NCI-H1417 (cell line): ENCODE measurements around the gene LPIN1.
"Not testable (repeated sequence)": the region's sequence is repeated elsewhere in the genome, so short reads cannot be mapped to it uniquely, and the experiment has no call there.

Experiments used
- DNase-seq, 3 experiments: peaks; one replicate each; lab custom pipeline; 2025; lab: John Stamatoyannopoulos, UW

LPIN1 gene

DNA sequence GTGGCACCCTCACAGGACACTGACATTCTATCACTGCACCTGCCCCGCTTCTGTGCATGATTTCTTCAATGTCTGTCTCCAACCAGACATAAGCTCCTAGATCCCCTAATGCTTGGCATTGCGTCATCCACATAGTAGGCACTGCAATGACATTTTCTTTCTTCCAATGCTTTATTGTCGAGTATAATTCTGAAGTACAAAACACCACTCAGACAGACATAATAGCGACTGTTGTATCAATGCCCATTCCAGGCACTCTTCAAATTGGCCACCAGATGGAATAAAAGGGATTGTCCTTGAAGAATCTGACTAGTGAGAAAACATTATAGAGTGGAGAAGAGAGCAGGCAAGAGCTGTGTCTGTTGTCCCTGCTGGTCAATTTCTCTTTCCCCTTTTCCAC is 89.0 kb downstream of the LPIN1 start:
- peak in 1 of 3 experiments; percentile 13 for DNase-seq

DNA sequence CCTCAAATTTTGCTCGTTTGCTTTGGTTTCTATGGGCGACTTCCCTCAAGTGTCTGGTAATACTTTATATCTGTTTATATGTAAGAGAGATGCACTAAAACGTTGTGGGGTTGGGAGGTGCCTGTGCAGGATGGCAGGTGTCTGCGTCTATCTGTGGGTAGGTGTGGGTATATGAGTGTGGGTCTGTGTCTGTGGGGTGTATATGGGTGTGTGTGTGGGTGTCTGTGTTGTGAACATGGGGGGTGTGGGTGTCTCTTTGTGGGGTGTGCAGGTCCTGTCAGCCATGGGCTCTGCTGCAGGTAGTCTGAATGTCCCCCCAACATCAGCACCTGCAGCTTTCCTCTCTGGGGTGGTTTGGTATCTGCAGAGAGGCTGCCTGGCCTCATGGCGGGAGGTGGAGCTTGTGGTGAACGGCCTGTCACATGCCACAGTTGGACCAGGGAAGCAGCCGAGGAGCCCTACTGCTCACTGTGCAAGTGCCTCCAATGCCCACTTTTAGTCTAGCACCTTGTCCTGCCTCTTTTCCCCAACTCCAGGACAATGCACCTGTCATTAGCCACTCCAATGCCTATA is 90.3 kb downstream of the LPIN1 start:
- no peak for DNase-seq

DNA sequence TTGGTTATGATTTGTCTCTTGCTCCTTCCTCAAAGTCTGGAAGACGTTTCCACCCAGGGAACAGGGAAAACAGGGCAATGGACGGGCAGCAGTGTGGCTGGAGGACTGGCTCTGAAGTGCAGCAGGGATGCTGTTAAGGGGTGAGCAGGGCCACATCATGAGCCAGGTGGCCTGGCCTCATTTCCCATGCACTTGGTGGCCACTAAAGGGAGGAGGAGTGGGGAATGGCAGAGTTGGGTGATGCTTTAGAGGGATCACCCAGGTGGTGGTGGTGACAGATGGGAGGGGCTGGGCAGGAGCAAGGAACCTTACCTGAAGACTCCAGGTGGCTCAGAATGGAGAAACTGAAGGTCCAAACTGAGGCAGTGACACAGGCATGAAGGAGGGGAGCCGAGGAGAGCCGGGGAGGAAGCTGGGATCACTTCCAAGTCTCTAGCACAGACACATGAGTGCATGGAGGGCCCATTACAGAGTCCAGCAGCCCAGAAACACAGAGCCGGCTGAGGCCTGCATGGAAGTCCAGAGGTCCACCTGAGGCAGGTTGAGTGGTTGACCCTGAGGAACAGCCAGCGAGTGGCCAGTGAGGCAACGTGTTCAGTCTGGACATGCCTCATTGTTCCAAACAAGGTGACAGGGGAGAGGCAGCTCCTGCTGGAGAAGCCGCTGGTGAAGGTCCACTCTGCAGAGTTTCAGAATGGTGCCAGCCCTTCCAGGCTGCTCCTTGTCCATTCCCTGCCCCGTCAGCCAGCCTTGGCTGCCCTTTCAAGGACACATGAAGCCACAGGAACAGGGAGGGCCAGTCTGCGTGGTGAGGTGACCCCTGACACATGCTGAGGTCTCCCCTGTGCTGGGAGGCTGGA is 91.7 kb downstream of the LPIN1 start:
- no peak for DNase-seq

DNA sequence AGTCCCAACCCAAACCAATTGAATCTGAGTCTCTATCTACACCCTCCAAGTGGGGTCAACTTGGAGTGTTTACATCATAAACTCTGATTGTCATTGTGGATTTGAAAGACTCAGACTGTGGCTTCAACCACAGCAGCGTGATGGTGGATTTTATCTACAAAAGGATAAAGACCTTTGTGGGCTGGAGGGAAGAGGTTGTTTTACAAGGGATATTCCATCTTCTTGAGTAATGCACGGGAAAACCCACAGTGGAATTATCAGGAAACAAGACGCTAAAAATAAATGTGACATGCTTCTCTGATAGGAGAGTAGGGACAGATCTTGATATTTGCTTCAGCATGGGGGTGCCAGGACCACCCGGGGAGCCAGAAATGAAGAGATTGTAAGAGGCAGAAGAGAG is 93.5 kb downstream of the LPIN1 start:
- peak in 1 of 3 experiments; percentile 23 for DNase-seq

DNA sequence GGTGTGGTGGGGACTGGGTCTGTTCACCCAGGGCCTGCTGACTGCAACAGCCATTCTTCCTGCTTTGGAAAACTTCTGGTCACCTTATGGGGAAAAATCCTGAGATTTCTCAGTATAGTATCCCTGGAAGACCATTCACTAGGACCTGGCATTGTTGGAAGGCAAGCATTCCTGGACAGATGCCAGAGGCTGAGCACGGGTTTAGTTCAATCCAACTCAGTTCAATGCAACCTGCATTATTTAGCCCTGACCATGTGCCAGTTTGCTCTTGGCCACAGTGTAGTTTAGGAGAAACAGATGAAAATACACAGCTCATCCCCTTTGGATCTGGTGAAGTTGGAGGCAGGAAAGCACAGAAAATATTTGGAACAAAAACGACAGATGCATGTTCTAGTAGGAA is 95.9 kb downstream of the LPIN1 start:
- DNase-seq, result no peak

DNA sequence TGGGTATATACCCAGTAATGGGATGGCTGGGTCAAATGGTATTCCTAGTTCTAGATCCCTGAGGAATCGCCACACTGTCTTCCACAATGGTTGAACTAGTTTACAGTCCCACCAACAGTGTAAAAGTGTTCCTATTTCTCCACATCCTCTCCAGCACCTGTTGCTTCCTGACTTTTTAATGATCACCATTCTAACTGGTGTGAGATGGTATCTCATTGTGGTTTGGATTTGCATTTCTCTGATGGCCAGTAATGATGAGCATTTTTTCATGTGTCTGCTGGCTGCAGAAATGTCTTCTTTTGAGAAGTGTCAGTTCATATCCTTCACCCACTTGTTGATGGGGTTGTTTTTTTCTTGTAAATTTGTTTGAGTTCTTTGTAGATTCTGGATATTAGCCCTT is 98.4 kb downstream of the LPIN1 start:
- not testable (repeated sequence) for DNase-seq

DNA sequence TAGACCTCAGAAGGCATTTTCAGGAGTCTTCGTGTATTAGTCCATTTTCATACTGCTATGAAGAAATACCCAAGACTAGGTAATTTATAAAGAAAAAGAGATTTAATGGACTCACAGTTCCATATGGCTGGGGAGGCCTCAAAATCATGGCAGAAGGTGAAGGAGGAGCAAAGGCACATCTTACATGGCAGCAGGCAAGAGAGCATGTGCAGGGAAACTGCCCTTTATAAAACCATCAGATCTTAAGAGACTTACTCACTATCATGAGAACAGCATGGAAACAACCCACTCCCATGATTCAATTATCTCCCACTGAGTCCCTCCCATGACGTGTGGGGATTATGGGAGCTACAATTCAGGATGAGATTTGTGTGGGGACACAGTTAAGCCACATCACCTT is 101.5 kb downstream of the LPIN1 start:
- not testable (repeated sequence) for DNase-seq

DNA sequence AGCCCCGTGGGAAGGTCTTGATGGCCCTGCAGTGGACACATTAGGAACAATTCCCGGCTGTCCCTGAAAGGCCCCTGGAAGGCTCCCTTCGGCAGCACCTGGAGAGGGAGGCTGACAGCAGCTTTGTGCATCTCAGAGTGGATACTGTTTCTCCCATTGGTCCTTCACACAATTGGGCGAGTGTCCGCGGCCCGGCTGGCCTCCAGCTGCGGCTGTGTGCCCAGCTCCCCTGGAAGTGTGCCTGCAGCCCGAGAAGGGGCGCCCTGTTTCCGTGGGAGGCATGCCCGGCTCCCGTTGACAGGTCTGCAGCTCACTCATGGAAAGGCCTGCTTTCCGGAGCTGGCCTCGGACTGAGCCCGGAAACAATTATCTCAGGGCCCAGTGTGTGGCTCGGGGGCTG is 103.7 kb downstream of the LPIN1 start:
- no peak for DNase-seq

DNA sequence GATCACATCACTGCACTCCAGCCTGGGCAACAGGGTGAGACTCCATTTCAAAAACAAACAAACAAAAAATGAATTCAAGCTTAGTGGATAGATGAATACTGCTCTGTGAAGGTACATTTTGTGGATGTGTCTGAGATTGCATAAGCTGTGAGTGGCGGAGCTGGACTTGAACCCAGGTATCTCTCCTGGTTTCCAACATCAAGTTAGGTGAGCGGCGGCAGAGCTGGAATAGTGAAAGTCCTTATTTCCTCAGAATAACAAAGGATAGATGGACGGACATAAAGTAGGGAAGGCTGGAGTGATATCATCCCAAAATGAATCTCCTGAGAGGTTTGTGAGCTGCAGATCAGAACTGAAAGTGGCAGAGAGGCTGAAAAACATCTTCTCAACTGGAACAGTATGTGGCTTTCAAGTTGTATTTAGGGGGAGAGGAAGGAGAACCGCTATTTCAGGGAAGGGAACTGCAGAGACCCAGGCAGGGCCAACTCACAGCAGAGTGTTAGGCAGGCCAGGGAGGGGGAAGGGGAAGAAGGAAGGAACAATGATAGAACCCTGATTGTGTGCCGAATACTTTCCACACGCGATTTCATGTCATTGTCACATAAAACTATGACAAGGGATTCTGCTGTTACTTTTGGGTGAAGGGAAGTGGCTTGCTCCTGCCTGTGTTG is 106.2 kb downstream of the LPIN1 start:
- DNase-seq, result no peak

DNA sequence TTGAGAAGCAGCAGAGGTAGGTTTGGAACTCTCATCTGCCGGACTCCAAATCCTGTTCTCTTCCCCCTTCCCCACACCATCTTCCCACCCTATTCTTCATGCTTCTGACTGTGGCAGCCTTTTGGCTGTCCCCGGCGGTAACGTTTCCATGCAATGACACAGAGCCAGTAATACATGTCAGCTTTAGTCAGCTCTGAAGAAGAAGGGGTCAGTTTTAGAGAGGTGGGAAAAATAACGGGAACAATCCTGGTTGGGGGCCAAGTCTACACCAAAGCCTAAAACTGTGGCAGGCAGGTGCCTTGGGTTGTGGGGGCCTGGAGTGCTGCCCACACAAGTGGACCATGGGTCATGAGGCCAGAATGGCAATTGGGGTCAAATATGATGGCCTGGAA is 106.8 kb downstream of the LPIN1 start:
- no peak for DNase-seq

DNA sequence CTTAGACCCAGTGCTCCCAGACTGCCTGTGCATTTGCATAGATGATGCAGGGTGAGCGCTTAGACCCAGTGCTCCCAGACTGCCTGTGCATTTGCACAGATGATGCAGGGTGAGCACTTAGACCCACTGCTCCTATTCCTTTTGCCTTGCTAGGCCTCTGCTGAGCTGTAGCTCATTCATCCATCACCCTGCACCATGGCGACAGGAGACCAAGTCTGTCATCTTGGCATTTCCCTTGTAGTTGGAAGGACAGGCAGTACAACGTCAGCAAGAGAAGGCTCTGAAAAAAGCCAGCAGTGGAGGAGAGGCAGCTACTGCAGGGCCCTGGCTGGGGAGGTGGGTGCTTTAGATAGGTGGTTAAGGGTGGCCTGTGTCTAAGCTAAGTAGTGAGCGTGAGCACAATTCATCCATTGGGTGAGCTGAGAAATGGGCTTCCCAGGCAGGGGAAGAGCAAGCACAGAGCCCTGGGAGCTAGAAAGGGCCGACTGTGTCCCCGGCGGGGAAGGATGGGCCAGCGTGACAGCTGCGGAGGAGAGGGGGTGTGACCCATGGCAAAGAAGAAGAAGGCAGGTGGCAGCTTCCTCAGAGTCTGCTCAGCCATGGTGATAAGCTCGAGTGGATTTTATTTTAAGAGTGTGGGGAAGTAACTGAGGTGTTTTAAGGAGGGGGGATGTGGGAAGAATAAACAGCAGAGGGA is 108.8 kb downstream of the LPIN1 start:
- DNase-seq, result peak in 2 of 3 experiments; percentile 41 to 75

DNA sequence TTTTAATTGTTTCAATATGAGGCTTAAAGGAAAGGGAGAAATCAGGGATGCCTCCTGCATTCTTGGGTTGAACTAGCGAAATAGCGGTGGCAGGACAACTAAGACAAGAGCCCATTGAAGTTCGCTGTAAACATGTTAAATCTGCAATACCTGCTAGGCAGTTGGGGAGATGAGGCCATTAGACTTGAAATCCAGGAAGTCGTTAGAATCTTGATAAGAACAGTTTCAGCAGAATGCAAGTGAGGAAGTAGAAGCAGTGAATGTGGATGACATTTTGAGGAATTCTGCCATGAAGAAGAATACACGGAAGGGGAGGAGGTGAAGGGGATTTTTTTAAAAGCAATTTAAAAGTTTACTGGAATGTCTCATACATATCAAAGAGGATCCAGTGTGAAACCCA is 109.7 kb downstream of the LPIN1 start:
- DNase-seq, result no peak

DNA sequence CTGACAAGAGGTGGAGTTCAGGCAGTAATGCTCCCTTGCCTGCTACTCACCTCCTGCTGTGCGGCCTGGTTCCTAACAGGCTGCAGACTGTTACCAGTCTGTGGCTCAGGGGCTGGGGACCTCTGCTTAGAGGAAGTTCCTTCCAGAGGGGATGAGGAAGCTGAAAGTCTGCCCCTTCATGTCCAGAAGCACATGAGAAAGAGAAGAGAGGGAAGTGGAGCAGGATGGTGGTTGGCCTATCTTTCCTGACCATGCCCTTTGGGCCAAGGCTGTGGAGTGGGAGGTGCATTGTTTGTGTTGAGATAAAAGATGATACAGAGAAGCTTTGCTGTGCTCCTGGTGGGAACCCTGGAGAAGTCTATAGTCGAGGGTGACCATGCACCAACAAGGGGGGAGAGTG is 112.5 kb downstream of the LPIN1 start:
- DNase-seq, result no peak

DNA sequence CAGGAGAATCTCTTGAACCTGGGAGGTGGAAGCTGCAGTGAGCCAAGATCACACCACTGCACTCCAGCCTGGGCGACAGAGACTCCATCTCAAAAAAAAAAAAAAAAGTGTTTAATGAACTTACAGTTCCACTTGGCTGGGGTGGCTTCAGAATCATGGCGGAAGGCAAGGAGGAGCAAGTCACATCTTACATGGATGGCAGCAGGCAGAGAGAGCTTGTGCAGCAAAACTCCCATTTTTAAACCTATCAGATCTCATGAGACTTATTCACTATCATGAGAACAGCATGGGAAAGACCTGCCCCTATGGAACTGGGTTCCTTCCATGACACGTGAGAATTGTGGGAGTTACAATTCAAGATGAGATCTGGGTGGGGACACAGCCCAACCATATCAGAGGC is 113.5 kb downstream of the LPIN1 start:
- not testable (repeated sequence) for DNase-seq

DNA sequence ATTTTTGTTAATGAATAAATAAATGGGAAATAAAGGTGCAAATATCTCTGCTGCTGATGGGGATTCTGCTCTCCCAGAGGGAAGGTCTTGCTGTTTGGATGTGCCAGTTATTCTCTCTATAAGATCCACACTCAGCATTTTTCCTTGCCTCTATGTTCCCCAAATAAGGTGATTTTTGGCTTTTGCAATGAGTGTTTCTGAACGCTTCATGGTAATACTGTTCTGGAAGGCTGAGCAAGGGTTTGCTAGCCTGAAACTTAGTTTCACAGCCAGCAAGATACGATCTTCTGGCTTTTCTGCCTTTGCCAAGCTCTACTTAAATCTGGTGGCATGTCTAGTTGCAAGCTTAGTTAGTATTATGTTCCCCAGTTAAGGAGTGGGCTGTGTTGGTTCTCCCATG is 114.6 kb downstream of the LPIN1 start:
- DNase-seq, result no peak

DNA sequence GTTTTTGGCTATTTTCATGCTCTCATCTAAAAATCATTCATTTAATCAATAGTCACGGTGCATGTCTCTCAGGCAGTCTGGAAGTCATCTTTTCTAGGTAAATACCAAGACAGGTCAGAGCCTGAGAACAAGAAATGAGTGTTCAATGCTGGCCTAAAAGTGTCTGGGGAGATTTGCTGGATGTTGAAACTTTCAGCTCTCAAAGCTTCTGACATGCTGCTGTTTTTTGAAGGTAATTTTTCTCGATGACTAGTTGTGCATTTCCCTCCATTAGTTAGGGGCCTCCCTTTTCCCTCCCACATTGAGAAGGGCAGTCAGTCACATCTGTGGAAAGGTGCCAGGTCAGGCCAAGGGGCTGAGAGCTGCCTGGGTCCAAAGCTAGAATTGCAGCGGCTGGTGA is 115.6 kb downstream of the LPIN1 start:
- DNase-seq, result no peak

DNA sequence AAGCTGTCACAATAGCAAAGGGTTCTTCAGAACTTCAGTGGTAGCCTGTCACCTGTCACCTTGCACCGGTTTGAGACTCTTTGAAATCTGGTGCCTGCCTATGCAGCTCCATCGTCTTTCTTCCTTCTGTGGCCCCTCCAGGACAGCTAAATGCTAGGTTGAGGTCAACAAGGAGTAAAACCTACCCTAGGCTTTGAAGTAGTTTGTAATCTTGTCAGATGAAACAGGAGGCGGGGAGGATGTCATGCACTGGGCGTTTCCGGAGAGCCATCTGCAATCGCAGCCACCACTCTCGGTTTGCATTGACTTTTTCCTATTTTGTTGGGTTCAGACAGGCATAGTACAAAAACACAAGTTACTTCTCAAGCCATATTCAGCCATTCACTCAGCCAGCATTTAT is 116.7 kb downstream of the LPIN1 start:
- DNase-seq, result no peak

DNA sequence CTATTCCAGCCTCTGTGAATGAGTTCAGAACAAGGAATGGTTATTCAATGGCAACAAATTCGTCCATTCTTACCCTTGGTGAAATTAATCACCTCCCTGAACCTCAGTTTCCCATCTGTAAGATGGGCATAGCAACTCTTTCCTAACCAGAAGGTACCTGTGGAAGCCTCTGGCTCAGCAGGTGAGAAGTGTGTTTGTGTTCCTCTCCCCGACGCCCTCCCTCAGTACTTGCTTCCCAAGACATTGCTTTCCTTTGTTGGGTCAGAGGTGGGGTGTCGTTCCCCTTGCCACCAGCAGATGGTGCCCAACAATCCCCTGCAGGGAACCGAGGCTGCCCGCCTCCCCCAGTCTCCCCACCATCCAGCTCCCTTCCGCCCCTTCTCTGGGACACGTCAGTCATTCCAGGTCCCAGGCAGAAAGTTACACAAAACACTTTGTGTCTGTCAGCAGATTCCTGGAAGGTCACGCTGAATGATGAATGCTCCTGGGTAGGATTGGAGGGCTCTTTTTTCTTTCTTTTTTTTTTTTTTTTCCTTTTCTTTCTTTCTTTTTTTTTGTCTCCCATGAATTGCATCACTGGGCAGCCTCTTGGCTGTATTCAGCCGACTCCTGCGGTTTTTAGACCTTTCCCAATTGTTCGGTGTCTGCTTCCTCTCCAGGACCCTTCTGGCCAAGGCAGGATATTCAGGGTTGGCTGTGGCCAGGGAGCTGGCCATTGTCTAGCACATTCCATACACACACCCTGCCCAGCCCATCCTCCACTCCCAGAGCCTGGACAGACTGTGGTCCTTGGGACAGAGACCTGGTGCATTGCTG is 117.3 kb downstream of the LPIN1 start:
- DNase-seq, result peak; percentile 65 to 78 (median 77)

DNA sequence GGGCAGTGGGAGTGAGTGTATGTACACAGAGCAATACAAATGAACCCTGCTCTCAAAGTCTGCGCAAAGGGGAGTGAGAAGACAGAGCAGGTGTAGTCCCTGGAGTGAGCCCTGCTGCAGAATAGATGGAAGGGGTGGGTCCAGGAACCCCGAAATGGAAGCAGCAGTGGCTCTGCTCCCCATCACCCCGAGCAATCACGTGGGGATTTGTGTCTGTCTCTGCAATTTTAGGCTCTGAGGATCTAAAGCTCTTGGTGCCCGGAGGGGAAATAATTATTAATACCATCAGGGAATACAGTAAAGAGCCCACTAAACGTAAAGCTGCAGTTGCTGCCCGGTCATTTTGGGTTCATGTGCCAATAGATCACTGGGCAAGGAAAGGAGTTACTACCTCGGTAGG is 118.3 kb downstream of the LPIN1 start:
- DNase-seq, result no peak

DNA sequence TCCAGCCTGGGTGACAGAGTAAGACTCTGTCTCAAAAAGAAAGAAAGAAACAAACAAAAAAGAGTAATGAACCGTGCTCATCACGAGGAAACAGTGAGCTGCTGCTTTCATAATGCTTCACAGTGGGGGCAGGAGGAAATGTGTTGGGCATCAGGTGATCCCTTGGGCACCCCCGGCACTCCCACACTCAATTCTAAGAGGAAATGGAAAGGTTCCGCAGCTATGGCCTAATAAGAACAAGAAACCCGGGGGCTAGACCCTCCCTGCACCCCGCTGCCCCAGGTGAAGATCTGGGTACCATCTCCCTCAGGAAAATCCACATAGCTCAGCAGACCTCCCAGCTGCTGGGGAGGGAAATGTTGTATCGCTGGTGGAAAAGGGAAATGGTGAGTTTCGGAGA is 118.9 kb downstream of the LPIN1 start:
- DNase-seq, result no peak

DNA sequence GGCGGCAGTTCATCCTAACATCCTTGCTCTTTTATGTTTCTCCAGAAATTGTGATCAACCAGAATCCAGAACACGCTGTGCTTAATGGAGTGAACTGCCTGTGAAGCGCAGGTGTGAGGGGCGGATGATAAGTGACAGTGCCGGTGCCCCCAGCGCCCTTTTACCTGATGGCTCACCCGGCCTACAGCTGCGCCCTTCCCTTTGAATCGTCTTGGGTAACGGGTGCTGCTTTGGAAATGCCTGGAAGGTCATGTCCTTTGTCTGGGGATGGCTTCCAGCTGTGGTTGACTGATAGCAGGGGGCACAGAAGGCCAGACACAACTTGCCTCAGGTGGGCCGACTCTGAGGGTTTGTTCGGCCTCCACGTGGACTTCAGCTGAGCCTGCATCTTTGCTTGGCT is 119.4 kb downstream of the LPIN1 start:
- no peak for DNase-seq
